Nephron progenitor cell (in vitro differentiated cells): ENCODE results near the gene UBE2J2.

Experiments
- DNase-seq: peaks from one replicate; pipeline ENCODE4 v3.0.0; 2021
- H3K27ac Mint-ChIP-seq: 2 replicates; pipeline ENCODE4 v1.8.0; 2021; ENCODE audit warnings: mild to moderate bottlenecking, moderate library complexity, mixed read lengths
- H3K27me3 Mint-ChIP-seq: 2 replicates; pipeline ENCODE4 v1.8.0; 2021; ENCODE audit warnings: mild to moderate bottlenecking, low read depth, mixed read lengths; ENCODE audit not compliant: poor library complexity
- H3K36me3 Mint-ChIP-seq: 2 replicates; pipeline ENCODE4 v1.8.0; 2021; ENCODE audit warnings: low read depth, mixed read lengths
- H3K4me1 Mint-ChIP-seq: 2 replicates; pipeline ENCODE4 v1.8.0; 2021; ENCODE audit warnings: mixed read lengths
- H3K4me3 Mint-ChIP-seq: 2 replicates; pipeline ENCODE4 v1.8.0; 2021; ENCODE audit warnings: mild to moderate bottlenecking, moderate library complexity, mixed read lengths
- H3K9me3 Mint-ChIP-seq: 2 replicates; pipeline ENCODE4 v1.8.0; 2021; ENCODE audit warnings: mild to moderate bottlenecking, moderate library complexity, mixed read lengths
- CTCF ChIP-seq: fragments of 200-600 bp; sonication (generic); IDR thresholded peaks from 2 replicates; pipeline ENCODE4 v1.5.0; 2021; ENCODE audit warnings: antibody characterized with exemption

Gene UBE2J2

GRCh38 chr1:1228187-1228586 is 45.5 kb downstream of the UBE2J2 start:
- Mint-ChIP-seq H3K36me3 (peaks cover 24% of the 10 kb centered on the region), H3K4me1 (peaks cover 18% of the 10 kb centered on the region), H3K27ac (no peak overlapping the region), H3K9me3 (no peaks in the 10 kb centered on the region), H3K27me3 (peaks cover 5% of the 10 kb centered on the region), H3K4me3 (no peak overlapping the region)
- TF ChIP-seq CTCF, result no peak
- no peak for DNase-seq

- no peak for TF ChIP-seq CTCF
Measured at GRCh38 chr1:1227386-1227785, 46.3 kb downstream of the UBE2J2 start.

GRCh38 chr1:1226566-1227362 is 46.9 kb downstream of the UBE2J2 start:
- no peaks in the 10 kb centered on the region for H3K9me3 Mint-ChIP-seq
- H3K27me3 Mint-ChIP-seq, result peaks cover 5% of the 10 kb centered on the region
- H3K27ac Mint-ChIP-seq, result no peak overlapping the region
- TF ChIP-seq CTCF, result no peak
- peaks cover 30% of the 10 kb centered on the region for H3K36me3 Mint-ChIP-seq
- no peak overlapping the region for H3K4me3 Mint-ChIP-seq
- peaks cover 18% of the 10 kb centered on the region for H3K4me1 Mint-ChIP-seq
- no peak for DNase-seq

More at GRCh38 chr1:1227386-1227785, 46.3 kb downstream of the UBE2J2 start:
- Mint-ChIP-seq H3K4me1 (peaks cover 18% of the 10 kb centered on the region), H3K9me3 (no peaks in the 10 kb centered on the region), H3K27ac (no peak overlapping the region), H3K4me3 (no peak overlapping the region), H3K27me3 (peaks cover 5% of the 10 kb centered on the region), H3K36me3 (peaks cover 30% of the 10 kb centered on the region)
- no peak for DNase-seq

GRCh38 chr1:1225913-1226312 is 47.7 kb downstream of the UBE2J2 start:
- H3K27ac Mint-ChIP-seq, result peak overlapping the region; percentile 79
- H3K4me1 Mint-ChIP-seq, result peaks cover 15% of the 10 kb centered on the region
- peaks cover 5% of the 10 kb centered on the region for H3K27me3 Mint-ChIP-seq
- TF ChIP-seq CTCF, result no peak
- H3K9me3 Mint-ChIP-seq, result no peaks in the 10 kb centered on the region
- no peak overlapping the region for H3K4me3 Mint-ChIP-seq
- no peak for DNase-seq
- peaks cover 30% of the 10 kb centered on the region for H3K36me3 Mint-ChIP-seq

GRCh38 chr1:1225238-1225845 is 48.3 kb downstream of the UBE2J2 start:
- Mint-ChIP-seq H3K4me1 (peaks cover 9% of the 10 kb centered on the region), H3K4me3 (no peak overlapping the region), H3K9me3 (no peaks in the 10 kb centered on the region), H3K27me3 (peaks cover 5% of the 10 kb centered on the region), H3K27ac (no peak overlapping the region), H3K36me3 (peaks cover 30% of the 10 kb centered on the region)
- no peak for DNase-seq
- no peak for TF ChIP-seq CTCF

GRCh38 chr1:1223891-1224290 is 49.8 kb downstream of the UBE2J2 start:
- no peaks in the 10 kb centered on the region for H3K9me3 Mint-ChIP-seq
- no peak for DNase-seq
- no peak overlapping the region for H3K4me3 Mint-ChIP-seq
- peaks cover 2% of the 10 kb centered on the region for H3K27me3 Mint-ChIP-seq
- H3K4me1 Mint-ChIP-seq, result no peaks in the 10 kb centered on the region
- no peak overlapping the region for H3K27ac Mint-ChIP-seq
- TF ChIP-seq CTCF, result no peak
- peaks cover 23% of the 10 kb centered on the region for H3K36me3 Mint-ChIP-seq
